Measurements from ENCODE around the gene MICAL2. TPM values are rescaled to one million over a fixed set of nuclear protein-coding genes. Genes with fewer than 3 reads are reported as not detected.

The MICAL2 gene
- total RNA-seq, 1 experiment from 2014 or later, result 62.9 TPM

DNA sequence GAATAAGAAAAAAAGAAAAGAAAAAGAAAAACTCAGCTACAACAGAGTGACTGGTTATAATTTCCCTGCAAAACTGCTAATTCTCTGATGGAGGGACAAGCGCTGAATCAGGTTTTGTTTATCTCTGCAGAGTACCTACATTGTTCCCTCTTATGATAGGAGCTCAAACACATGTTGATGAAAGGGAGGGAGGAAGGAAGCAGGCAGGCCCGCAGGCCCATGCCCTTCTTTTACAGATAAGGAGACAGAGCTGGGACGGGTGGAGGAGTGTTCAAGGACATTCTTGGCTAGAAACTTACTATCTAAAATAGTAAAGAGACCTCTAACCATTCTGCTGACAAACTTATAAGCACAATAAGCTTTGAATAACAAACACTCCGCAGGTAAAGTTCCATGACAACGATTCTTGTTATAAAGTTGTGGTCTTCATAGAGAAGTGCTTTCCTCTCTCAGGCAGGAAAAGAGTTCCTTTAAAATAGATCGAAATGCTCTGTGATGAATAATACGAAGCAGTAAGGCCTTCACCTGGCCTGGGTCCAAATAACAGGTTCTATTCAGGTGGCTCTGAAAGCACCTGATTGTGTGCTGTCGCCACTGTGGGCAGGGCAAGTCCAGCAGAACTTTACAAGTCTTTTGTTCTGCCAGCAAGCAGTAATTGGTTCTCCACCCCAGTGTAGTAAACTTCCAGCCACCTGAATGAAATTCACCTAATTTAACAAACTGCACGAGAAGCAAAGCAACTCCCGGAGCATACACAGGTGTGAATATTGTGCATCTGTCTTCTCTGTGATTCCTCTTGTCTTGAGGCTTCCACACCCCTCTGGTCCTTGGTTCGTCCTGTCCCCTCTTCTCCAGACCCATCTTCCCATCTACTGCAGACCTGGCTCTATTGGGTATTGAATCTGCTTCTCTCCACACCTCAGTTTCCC lies 15.3 kb upstream of the MICAL2 start:
- Histone ChIP-seq H3K4me2 (ENCODE audit: low read length) (no peak overlapping the region), H4K20me1 (ENCODE audit: low read length) (no peaks in the 10 kb centered on the region), H3K27me3 (ENCODE audit: low read length) (no peaks in the 10 kb centered on the region), H3K9me2 (replicated peaks; ENCODE audit: low read length) (no peaks in the 10 kb centered on the region), H3F3A (ENCODE audit: low read length, unreplicated experiment) (peaks cover 10% of the 10 kb centered on the region), H3K9me3 (ENCODE audit: low read length) (no peaks in the 10 kb centered on the region), H3K36me3 (ENCODE audit: low read depth, low read length) (no peaks in the 10 kb centered on the region), H3K27ac (ENCODE audit: low read length) (no peak overlapping the region), H3K9ac (ENCODE audit: low read length) (no peak overlapping the region), H2AFZ (ENCODE audit: low read length) (no peak overlapping the region), H3K79me2 (ENCODE audit: low read length) (no peaks in the 10 kb centered on the region), H3K4me3 (ENCODE audit: low read length) (no peak overlapping the region), H3K4me1 (ENCODE audit: insufficient read depth, low read length) (peaks cover 20% of the 10 kb centered on the region)
- ChIA-PET POLR2A (ENCODE audit: unreplicated experiment) (no interaction called here), CTCF (no interaction called here)
- ATAC-seq (no peak), DNase-seq (no peak)
- intact Hi-C loops (cut with micrococcal nuclease), result no loop called here
- TF ChIP-seq, protein P1, sequence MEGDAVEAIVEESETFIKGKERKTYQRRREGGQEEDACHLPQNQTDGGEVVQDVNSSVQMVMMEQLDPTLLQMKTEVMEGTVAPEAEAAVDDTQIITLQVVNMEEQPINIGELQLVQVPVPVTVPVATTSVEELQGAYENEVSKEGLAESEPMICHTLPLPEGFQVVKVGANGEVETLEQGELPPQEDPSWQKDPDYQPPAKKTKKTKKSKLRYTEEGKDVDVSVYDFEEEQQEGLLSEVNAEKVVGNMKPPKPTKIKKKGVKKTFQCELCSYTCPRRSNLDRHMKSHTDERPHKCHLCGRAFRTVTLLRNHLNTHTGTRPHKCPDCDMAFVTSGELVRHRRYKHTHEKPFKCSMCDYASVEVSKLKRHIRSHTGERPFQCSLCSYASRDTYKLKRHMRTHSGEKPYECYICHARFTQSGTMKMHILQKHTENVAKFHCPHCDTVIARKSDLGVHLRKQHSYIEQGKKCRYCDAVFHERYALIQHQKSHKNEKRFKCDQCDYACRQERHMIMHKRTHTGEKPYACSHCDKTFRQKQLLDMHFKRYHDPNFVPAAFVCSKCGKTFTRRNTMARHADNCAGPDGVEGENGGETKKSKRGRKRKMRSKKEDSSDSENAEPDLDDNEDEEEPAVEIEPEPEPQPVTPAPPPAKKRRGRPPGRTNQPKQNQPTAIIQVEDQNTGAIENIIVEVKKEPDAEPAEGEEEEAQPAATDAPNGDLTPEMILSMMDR (conservative IDR thresholded peaks at IDR 0.05; ENCODE audit: low read depth, low read length), result no peak
- no peak for TF ChIP-seq EZH2phosphoT487 (IDR thresholded peaks at IDR 0.05; ENCODE audit: borderline replicate concordance, low read length)
- TF ChIP-seq EZH2 (IDR thresholded peaks at IDR 0.05; ENCODE audit: low read length, unreplicated experiment), result no peak
- BruUV-seq (replicated peaks), result no TSS peak

DNA sequence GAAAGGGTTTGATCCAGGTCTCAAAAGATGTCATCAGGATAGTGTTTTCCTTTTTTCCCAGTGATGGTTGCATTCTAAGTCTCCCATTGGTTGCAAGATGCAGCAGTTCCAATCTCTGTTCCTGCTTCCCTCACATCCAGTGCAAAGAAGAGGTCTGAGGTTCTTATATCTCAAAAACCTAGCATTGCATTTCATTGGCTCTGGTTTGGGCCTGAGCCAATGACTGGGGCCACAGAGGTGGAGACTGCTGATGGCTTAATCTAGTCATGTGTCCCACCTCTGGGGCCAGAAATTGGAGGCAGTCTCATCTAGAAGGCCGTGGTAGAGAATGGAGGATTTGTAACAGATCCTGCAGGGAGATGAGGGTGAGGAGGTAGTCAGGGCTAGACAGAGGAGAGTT lies 13.2 kb upstream of the MICAL2 start:
- intact Hi-C loops (cut with micrococcal nuclease), result no loop called here
- H3K36me3 ChIP-seq (ENCODE audit: low read depth, low read length), result no peaks in the 10 kb centered on the region
- CTCF ChIA-PET, result no interaction called here
- no peak overlapping the region for H3K9ac ChIP-seq (ENCODE audit: low read length)
- H3K79me2 ChIP-seq (ENCODE audit: low read length), result no peaks in the 10 kb centered on the region
- no peak overlapping the region for H3K4me2 ChIP-seq (ENCODE audit: low read length)
- POLR2A ChIA-PET (ENCODE audit: unreplicated experiment), result no interaction called here
- no peaks in the 10 kb centered on the region for H3K9me3 ChIP-seq (ENCODE audit: low read length)
- H4K20me1 ChIP-seq (ENCODE audit: low read length), result no peaks in the 10 kb centered on the region
- H3K27me3 ChIP-seq (ENCODE audit: low read length), result no peaks in the 10 kb centered on the region
- H3K27ac ChIP-seq (ENCODE audit: low read length), result no peak overlapping the region
- no TSS peak for BruUV-seq (replicated peaks)
- DNase-seq, result no peak
- peaks cover under 1% of the 10 kb centered on the region for H3K4me1 ChIP-seq (ENCODE audit: insufficient read depth, low read length)
- H2AFZ ChIP-seq (ENCODE audit: low read length), result no peak overlapping the region
- no peaks in the 10 kb centered on the region for H3K9me2 ChIP-seq (replicated peaks; ENCODE audit: low read length)
- TF ChIP-seq EZH2phosphoT487 (IDR thresholded peaks at IDR 0.05; ENCODE audit: borderline replicate concordance, low read length), result no peak
- TF ChIP-seq, protein P1 (conservative IDR thresholded peaks at IDR 0.05; ENCODE audit: low read depth, low read length), result no peak
- TF ChIP-seq EZH2 (IDR thresholded peaks at IDR 0.05; ENCODE audit: low read length, unreplicated experiment), result no peak
- no peak overlapping the region for H3K4me3 ChIP-seq (ENCODE audit: low read length)
- no peaks in the 10 kb centered on the region for H3F3A ChIP-seq (ENCODE audit: low read length, unreplicated experiment)
- no peak for ATAC-seq

DNA sequence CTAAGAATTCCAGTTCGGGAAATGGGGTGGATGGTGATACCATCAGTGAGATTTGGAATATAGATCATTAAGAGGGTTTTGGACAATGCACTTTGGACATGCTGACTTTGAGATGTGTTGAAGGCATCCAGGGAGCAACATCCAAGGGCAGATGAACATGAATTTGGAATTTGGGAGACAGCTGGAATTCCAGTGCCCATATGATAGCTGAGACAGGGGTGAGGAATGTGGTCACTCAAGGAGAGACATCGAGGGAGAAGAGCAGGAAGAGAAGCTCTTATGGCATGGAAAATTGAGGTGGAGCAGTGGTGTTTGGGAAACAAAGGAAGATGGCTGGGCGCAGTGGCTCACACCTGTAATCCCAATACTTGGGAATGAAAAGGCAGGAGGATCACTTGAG lies 11.8 kb upstream of the MICAL2 start:
- Histone ChIP-seq H3K9me2 (replicated peaks; ENCODE audit: low read length) (no peaks in the 10 kb centered on the region), H2AFZ (ENCODE audit: low read length) (no peak overlapping the region), H3K4me3 (ENCODE audit: low read length) (no peak overlapping the region), H3K4me1 (ENCODE audit: insufficient read depth, low read length) (no peaks in the 10 kb centered on the region), H3K36me3 (ENCODE audit: low read depth, low read length) (no peaks in the 10 kb centered on the region), H3K27me3 (ENCODE audit: low read length) (no peaks in the 10 kb centered on the region), H3K4me2 (ENCODE audit: low read length) (no peak overlapping the region), H3K27ac (ENCODE audit: low read length) (no peak overlapping the region), H3F3A (ENCODE audit: low read length, unreplicated experiment) (no peaks in the 10 kb centered on the region), H3K79me2 (ENCODE audit: low read length) (no peaks in the 10 kb centered on the region), H3K9ac (ENCODE audit: low read length) (no peak overlapping the region), H4K20me1 (ENCODE audit: low read length) (no peaks in the 10 kb centered on the region), H3K9me3 (ENCODE audit: low read length) (no peaks in the 10 kb centered on the region)
- no peak for DNase-seq
- ChIA-PET CTCF (no interaction called here), POLR2A (ENCODE audit: unreplicated experiment) (no interaction called here)
- TF ChIP-seq, protein P1 (conservative IDR thresholded peaks at IDR 0.05; ENCODE audit: low read depth, low read length), result no peak
- TF ChIP-seq EZH2phosphoT487 (IDR thresholded peaks at IDR 0.05; ENCODE audit: borderline replicate concordance, low read length) (no peak), EZH2 (IDR thresholded peaks at IDR 0.05; ENCODE audit: low read length, unreplicated experiment) (no peak)
- intact Hi-C loops (cut with micrococcal nuclease), result no loop called here
- no TSS peak for BruUV-seq (replicated peaks)
- ATAC-seq, result no peak

All from PC-3 (cell line).